ENCODE results near the gene OSR1.

GRCh38 chr2:19362094-19362754, 3.8 kb upstream of the OSR1 start:
- TF ChIP-seq, protein P1, sequence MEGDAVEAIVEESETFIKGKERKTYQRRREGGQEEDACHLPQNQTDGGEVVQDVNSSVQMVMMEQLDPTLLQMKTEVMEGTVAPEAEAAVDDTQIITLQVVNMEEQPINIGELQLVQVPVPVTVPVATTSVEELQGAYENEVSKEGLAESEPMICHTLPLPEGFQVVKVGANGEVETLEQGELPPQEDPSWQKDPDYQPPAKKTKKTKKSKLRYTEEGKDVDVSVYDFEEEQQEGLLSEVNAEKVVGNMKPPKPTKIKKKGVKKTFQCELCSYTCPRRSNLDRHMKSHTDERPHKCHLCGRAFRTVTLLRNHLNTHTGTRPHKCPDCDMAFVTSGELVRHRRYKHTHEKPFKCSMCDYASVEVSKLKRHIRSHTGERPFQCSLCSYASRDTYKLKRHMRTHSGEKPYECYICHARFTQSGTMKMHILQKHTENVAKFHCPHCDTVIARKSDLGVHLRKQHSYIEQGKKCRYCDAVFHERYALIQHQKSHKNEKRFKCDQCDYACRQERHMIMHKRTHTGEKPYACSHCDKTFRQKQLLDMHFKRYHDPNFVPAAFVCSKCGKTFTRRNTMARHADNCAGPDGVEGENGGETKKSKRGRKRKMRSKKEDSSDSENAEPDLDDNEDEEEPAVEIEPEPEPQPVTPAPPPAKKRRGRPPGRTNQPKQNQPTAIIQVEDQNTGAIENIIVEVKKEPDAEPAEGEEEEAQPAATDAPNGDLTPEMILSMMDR (IDR thresholded peaks at IDR 0.05), result no peak
- TF ChIP-seq EZH2phosphoT487 (IDR thresholded peaks at IDR 0.05) (no peak), EZH2 (IDR thresholded peaks at IDR 0.05) (peak; percentile 57)

All from neural progenitor cell (in vitro differentiated cells).